ENCODE results near the gene DHX16.

DNA sequence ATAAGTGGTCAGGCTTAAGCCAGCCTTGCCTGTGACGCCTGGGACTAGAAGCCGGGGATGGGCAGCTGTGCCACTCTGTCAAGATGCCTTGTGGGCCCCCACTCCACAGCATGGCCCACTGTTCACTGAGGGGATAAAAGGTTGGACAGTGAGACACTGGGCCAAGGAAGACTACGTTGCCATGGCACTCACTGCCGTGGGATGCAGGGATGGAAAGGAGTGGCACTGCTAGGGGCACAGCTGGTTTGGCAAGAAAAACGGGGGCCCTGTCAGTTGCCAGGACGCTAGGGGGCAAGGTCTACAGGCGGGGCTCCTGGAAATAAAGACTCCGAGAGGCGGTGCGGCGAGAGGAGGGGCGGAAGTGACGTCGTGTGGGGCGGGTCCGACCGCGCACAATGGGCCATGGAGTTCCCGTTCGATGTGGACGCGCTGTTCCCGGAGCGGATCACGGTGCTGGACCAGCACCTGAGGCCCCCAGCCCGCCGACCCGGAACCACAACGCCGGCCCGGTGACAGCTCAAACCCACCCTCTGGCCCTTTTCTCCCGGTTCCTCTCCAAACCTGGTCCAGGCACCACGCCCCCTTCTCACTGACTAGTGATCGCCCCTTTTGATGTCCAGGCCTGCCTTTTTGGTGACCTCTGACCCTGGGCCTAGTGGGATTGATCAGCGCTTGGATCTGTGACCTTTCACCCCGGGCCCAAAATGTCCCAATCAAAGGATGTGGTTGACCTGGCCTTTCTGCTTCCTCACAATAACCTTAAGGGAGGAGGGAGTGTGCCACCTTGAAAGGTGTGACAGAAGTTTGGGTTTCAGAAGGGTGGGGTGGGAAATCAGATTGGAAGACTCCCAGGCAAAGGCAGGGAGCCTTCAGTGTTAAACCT is 46.1 kb downstream of the DHX16 start, which contains the start of gene ATAT1:
- TF ChIP-seq, protein P1, sequence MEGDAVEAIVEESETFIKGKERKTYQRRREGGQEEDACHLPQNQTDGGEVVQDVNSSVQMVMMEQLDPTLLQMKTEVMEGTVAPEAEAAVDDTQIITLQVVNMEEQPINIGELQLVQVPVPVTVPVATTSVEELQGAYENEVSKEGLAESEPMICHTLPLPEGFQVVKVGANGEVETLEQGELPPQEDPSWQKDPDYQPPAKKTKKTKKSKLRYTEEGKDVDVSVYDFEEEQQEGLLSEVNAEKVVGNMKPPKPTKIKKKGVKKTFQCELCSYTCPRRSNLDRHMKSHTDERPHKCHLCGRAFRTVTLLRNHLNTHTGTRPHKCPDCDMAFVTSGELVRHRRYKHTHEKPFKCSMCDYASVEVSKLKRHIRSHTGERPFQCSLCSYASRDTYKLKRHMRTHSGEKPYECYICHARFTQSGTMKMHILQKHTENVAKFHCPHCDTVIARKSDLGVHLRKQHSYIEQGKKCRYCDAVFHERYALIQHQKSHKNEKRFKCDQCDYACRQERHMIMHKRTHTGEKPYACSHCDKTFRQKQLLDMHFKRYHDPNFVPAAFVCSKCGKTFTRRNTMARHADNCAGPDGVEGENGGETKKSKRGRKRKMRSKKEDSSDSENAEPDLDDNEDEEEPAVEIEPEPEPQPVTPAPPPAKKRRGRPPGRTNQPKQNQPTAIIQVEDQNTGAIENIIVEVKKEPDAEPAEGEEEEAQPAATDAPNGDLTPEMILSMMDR (IDR thresholded peaks at IDR 0.05), result no peak
- TF ChIP-seq, protein P2, sequence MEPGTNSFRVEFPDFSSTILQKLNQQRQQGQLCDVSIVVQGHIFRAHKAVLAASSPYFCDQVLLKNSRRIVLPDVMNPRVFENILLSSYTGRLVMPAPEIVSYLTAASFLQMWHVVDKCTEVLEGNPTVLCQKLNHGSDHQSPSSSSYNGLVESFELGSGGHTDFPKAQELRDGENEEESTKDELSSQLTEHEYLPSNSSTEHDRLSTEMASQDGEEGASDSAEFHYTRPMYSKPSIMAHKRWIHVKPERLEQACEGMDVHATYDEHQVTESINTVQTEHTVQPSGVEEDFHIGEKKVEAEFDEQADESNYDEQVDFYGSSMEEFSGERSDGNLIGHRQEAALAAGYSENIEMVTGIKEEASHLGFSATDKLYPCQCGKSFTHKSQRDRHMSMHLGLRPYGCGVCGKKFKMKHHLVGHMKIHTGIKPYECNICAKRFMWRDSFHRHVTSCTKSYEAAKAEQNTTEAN (CRISPR knock-in tag; IDR thresholded peaks at IDR 0.05), result no peak
- TF ChIP-seq, protein P3, sequence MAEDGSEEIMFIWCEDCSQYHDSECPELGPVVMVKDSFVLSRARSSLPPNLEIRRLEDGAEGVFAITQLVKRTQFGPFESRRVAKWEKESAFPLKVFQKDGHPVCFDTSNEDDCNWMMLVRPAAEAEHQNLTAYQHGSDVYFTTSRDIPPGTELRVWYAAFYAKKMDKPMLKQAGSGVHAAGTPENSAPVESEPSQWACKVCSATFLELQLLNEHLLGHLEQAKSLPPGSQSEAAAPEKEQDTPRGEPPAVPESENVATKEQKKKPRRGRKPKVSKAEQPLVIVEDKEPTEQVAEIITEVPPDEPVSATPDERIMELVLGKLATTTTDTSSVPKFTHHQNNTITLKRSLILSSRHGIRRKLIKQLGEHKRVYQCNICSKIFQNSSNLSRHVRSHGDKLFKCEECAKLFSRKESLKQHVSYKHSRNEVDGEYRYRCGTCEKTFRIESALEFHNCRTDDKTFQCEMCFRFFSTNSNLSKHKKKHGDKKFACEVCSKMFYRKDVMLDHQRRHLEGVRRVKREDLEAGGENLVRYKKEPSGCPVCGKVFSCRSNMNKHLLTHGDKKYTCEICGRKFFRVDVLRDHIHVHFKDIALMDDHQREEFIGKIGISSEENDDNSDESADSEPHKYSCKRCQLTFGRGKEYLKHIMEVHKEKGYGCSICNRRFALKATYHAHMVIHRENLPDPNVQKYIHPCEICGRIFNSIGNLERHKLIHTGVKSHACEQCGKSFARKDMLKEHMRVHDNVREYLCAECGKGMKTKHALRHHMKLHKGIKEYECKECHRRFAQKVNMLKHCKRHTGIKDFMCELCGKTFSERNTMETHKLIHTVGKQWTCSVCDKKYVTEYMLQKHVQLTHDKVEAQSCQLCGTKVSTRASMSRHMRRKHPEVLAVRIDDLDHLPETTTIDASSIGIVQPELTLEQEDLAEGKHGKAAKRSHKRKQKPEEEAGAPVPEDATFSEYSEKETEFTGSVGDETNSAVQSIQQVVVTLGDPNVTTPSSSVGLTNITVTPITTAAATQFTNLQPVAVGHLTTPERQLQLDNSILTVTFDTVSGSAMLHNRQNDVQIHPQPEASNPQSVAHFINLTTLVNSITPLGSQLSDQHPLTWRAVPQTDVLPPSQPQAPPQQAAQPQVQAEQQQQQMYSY (CRISPR knock-in tag; IDR thresholded peaks at IDR 0.05), result peak; percentile 43; the same call in 1 of the 2 replicates
- TF ChIP-seq JUN (CRISPR knock-in tag; IDR thresholded peaks at IDR 0.05) (no peak), ATF1 (CRISPR knock-in tag; IDR thresholded peaks at IDR 0.05) (no peak), EMX1 (CRISPR knock-in tag; IDR thresholded peaks at IDR 0.05) (peak; percentile 89), NFE2L1 (CRISPR knock-in tag; IDR thresholded peaks at IDR 0.05) (peak; percentile 15; the same call in 1 of the 2 replicates)
- TF ChIP-seq, protein P4, sequence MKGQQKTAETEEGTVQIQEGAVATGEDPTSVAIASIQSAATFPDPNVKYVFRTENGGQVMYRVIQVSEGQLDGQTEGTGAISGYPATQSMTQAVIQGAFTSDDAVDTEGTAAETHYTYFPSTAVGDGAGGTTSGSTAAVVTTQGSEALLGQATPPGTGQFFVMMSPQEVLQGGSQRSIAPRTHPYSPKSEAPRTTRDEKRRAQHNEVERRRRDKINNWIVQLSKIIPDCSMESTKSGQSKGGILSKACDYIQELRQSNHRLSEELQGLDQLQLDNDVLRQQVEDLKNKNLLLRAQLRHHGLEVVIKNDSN (CRISPR knock-in tag; IDR thresholded peaks at IDR 0.05), result no peak
- TF ChIP-seq, protein P5, sequence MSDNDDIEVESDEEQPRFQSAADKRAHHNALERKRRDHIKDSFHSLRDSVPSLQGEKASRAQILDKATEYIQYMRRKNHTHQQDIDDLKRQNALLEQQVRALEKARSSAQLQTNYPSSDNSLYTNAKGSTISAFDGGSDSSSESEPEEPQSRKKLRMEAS (CRISPR knock-in tag; IDR thresholded peaks at IDR 0.05), result no peak; the same call in 1 of the 2 replicates
